IMR-90 (cell line): ENCODE measurements around the gene KLHL29. TPM values are rescaled to one million over a fixed set of nuclear protein-coding genes. Genes with fewer than 3 reads are reported as not detected.

Experiments
- ATAC-seq: fragments of 200-7000 bp; cut with Tn5 transposase; 2 replicates; pipeline ENCODE4 v1.9.1; 2020; ENCODE audit warnings: low read depth, mild to moderate bottlenecking, moderate library complexity
- BruUV-seq: library from RNA; stranded (reverse); fragments of 400-500 nt; replicated peaks from 2 replicates; lab custom pipeline; 2021; lab: Mats Ljungman, UMichigan
- CTCF ChIA-PET: fragments of 300-600 bp; formaldehyde crosslinking; extraction: SDS; loops from one replicate; lab custom pipeline; 2021; ENCODE audit warnings: antibody characterized with exemption; lab: Yijun Ruan, JAX
- POLR2A ChIA-PET: fragments of 300-600 bp; sonication (Branson Sonifier 250); formaldehyde crosslinking; loops from one replicate; lab custom pipeline; 2022; ENCODE audit warnings: antibody characterized with exemption; ENCODE audit not compliant: unreplicated experiment; lab: Charles Lee
- DNase-seq: peaks from one replicate; pipeline ENCODE4 v3.0.0; 2013
- H2AFZ ChIP-seq: replicated peaks from 2 replicates; pipeline ENCODE3; 2013; ENCODE audit warnings: low read length, mild to moderate bottlenecking; ENCODE audit not compliant: poor library complexity
- H2AK5ac ChIP-seq: 2 replicates; pipeline ENCODE4 v1.6.1; 2013; ENCODE audit warnings: low read depth, low read length, inconsistent platforms
- H2AK9ac ChIP-seq: replicated peaks from 2 replicates; pipeline ENCODE3; 2013; ENCODE audit warnings: mild to moderate bottlenecking, low read depth, low read length, moderate library complexity; ENCODE audit not compliant: poor library complexity
- H2BK120ac ChIP-seq: 2 replicates; pipeline ENCODE4 v1.6.1; 2013; ENCODE audit warnings: low read depth, low read length, inconsistent platforms
- H2BK15ac ChIP-seq: 3 replicates; pipeline ENCODE4 v1.6.1; 2013; ENCODE audit warnings: low read depth, low read length, inconsistent platforms
- H2BK20ac ChIP-seq: 2 replicates; pipeline ENCODE4 v1.6.1; 2013; ENCODE audit warnings: low read depth, mild to moderate bottlenecking, inconsistent platforms, low read length, moderate library complexity
- H2BK5ac ChIP-seq: 2 replicates; pipeline ENCODE4 v1.6.1; 2013; ENCODE audit warnings: mild to moderate bottlenecking, low read depth, low read length, inconsistent platforms; ENCODE audit not compliant: poor library complexity, severe bottlenecking
- H3K14ac ChIP-seq: replicated peaks from 2 replicates; pipeline ENCODE4 v1.6.1; 2013; ENCODE audit warnings: low read depth, low read length, inconsistent platforms
- H3K18ac ChIP-seq: 2 replicates; pipeline ENCODE4 v1.6.1; 2013; ENCODE audit warnings: low read depth, low read length, control low read depth
- H3K23ac ChIP-seq: 2 replicates; pipeline ENCODE4 v1.6.1; 2013; ENCODE audit warnings: low read depth, low read length, inconsistent platforms
- H3K27ac ChIP-seq: 2 replicates; pipeline ENCODE4 v1.5.1; 2013; ENCODE audit warnings: mild to moderate bottlenecking, control low read depth, low read length; ENCODE audit not compliant: insufficient read depth
- H3K27me3 ChIP-seq: 2 replicates; pipeline ENCODE4 v1.6.1; 2013; ENCODE audit warnings: low read length; ENCODE audit not compliant: control insufficient read depth, insufficient read depth
- H3K36me3 ChIP-seq: 2 replicates; pipeline ENCODE4 v1.6.1; 2013; ENCODE audit warnings: low read length, mixed read lengths; ENCODE audit not compliant: control insufficient read depth, insufficient read depth
- H3K4ac ChIP-seq: 2 replicates; pipeline ENCODE4 v1.6.1; 2013; ENCODE audit warnings: low read depth, low read length, inconsistent platforms
- H3K4me1 ChIP-seq: 2 replicates; pipeline ENCODE4 v1.6.1; 2013; ENCODE audit warnings: low read length, mixed read lengths; ENCODE audit not compliant: control insufficient read depth, insufficient read depth
- H3K4me2 ChIP-seq: 2 replicates; pipeline ENCODE4 v1.6.1; 2013; ENCODE audit warnings: low read depth, mild to moderate bottlenecking, control low read depth, low read length, moderate library complexity
- H3K4me3 ChIP-seq: 2 replicates; pipeline ENCODE4 v1.5.1; 2013; ENCODE audit warnings: low read depth, mild to moderate bottlenecking, control low read depth, low read length, moderate library complexity; ENCODE audit not compliant: insufficient read depth
- H3K56ac ChIP-seq: 2 replicates; pipeline ENCODE4 v1.6.1; 2013; ENCODE audit warnings: low read length, inconsistent platforms; ENCODE audit not compliant: insufficient read depth; ENCODE audit errors: extremely low read depth
- H3K79me1 ChIP-seq, 2 experiments: 2 replicates each; pipeline ENCODE4 v1.6.1; 2013; ENCODE audit warnings: low read length in 2 of 2, inconsistent platforms in 1 of 2, low read depth in 1 of 2
- H3K9ac ChIP-seq: 2 replicates; pipeline ENCODE4 v1.6.1; 2013; ENCODE audit warnings: low read depth, low read length, control low read depth
- H3K9me1 ChIP-seq: 2 replicates; pipeline ENCODE4 v1.6.1; 2013; ENCODE audit warnings: low read length, inconsistent platforms; ENCODE audit not compliant: insufficient read depth
- H3K9me3 ChIP-seq: 2 replicates; pipeline ENCODE4 v1.6.1; 2013; ENCODE audit warnings: low read length; ENCODE audit not compliant: control insufficient read depth, insufficient read depth
- H4K20me1 ChIP-seq: 2 replicates; pipeline ENCODE4 v1.6.1; 2013; ENCODE audit warnings: low read length, inconsistent platforms; ENCODE audit not compliant: insufficient read depth
- H4K5ac ChIP-seq: 2 replicates; pipeline ENCODE4 v1.6.1; 2013; ENCODE audit warnings: mild to moderate bottlenecking, low read depth, low read length, control low read depth
- H4K8ac ChIP-seq, 2 experiments: 2 replicates each; pipeline ENCODE4 v1.6.1; 2013; ENCODE audit warnings: low read depth in 2 of 2, low read length in 2 of 2, control low read depth in 1 of 2, inconsistent platforms in 1 of 2
- H4K91ac ChIP-seq: 2 replicates; pipeline ENCODE4 v1.6.1; 2013; ENCODE audit warnings: low read depth, low read length, inconsistent platforms; ENCODE audit not compliant: insufficient read depth
- ELK1 ChIP-seq: fragments of 150-350 bp; IDR thresholded peaks from 2 replicates; pipeline ENCODE4 v1.6.1; 2016; ENCODE audit warnings: low read depth, mild to moderate bottlenecking, low read length, moderate library complexity, borderline replicate concordance
- MAZ ChIP-seq: IDR thresholded peaks from 2 replicates; pipeline ENCODE4 v1.6.1; 2012; ENCODE audit warnings: low read depth, mild to moderate bottlenecking, low read length, improper control_type of control experiment, moderate library complexity, borderline replicate concordance
- MXI1 ChIP-seq: IDR thresholded peaks from 2 replicates; pipeline ENCODE4 v1.6.1; 2012; ENCODE audit warnings: low read depth, mild to moderate bottlenecking, low read length, moderate library complexity, borderline replicate concordance
- NFE2L2 ChIP-seq: fragments of 150-350 bp; IDR thresholded peaks from 2 replicates; pipeline ENCODE4 v1.6.1; 2016; ENCODE audit warnings: low read depth, mild to moderate bottlenecking, low read length
- RCOR1 ChIP-seq: IDR thresholded peaks from 2 replicates; pipeline ENCODE4 v1.6.1; 2012; ENCODE audit warnings: mild to moderate bottlenecking, low read length, improper control_type of control experiment; ENCODE audit not compliant: insufficient replicate concordance
- RFX5 ChIP-seq: IDR thresholded peaks from 2 replicates; pipeline ENCODE4 v1.8.0; 2012; ENCODE audit warnings: low read depth, mild to moderate bottlenecking, low read length, moderate library complexity
- SMC3 ChIP-seq: fragments of 150-350 bp; IDR thresholded peaks from 2 replicates; pipeline ENCODE4 v1.6.1; 2016; ENCODE audit warnings: low read depth, mild to moderate bottlenecking, antibody characterized with exemption, low read length, moderate library complexity
- USF2 ChIP-seq: fragments of 150-350 bp; IDR thresholded peaks from 2 replicates; pipeline ENCODE4 v1.6.1; 2017; ENCODE audit warnings: mild to moderate bottlenecking, antibody characterized with exemption, low read length, low read depth
- WGBS, 2 experiments: methylation state at CpG; one replicate each; pipeline versions ENCODE4 v1.1.5 to v1.1.7; 2013; ENCODE audit warnings: missing lambda C conversion rate in 2 of 2; ENCODE audit not compliant: insufficient read length in 1 of 2; ENCODE audit errors: extremely low coverage in 2 of 2; 5-methylcytosine and 5-hydroxymethylcytosine counted together
- dilution Hi-C: fragments of 300-500 bp; cut with HindIII; formaldehyde crosslinking; loops from one replicate; pipeline ENCODE4 v1.14.3; 2018; ENCODE audit warnings: low sequenced_read_pairs; ENCODE audit not compliant: unreplicated experiment
- in situ Hi-C: fragments of 300-500 bp; cut with MboI; formaldehyde crosslinking; loops from 3 replicates; pipeline ENCODE4 v1.14.3; 2019; ENCODE audit warnings: low sequenced_read_pairs, inconsistent platforms, mixed read lengths
- intact Hi-C: fragments of 100-400 bp; cut with micrococcal nuclease; formaldehyde crosslinking; loops from 2 replicates; pipeline ENCODE4 v1.10.0; 2022
- polyA plus RNA-seq, 3 experiments: library from polyadenylated mRNA; depleted of rRNA; stranded (reverse); fragments of >200 nt; gene quantifications; 2 replicates each; pipeline ENCODE4 v1.2.3, GENCODE V29; 2012; ENCODE audit warnings: low replicate concordance in 1 of 3
- total RNA-seq: library from RNA; depleted of rRNA; stranded (reverse); fragments of >200 nt; gene quantifications from 2 replicates; pipeline ENCODE4 v1.2.3, GENCODE V29; 2012
- TF ChIP-seq, protein P1 (sequence below): conservative IDR thresholded peaks from 2 replicates; pipeline ENCODE4 v1.5.1; 2012; ENCODE audit warnings: mild to moderate bottlenecking, low read depth, low read length, improper control_type of control experiment

KLHL29 gene
- total and polyA plus RNA-seq, 2 of the 4 experiments (the other 2 are of a cell fraction) = 2.0 to 8.0 TPM

DNA sequence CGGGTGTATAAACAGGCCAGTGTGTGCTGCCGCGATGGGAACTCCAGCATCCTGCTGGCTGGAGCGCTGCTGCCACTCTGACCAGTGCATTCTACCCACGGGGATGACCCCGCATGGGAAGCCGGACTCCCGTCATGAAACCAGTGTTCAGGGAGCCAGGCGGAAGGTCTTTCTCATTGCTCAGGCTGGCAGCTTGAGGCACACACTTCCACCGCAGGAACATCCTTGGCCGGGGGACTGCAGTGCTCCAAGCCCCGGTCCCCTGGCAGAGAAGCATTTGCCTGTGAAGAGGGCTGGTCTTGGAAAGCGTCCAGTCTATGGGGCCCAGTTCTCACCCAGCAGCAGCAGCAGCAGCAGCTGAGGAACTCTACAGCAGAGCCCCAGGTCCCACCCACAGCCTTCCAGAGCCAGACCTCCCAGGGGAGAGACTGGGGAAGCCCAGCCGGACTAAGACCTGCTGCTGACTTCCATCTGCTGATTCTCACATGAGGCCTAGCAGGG lies 235.9 kb downstream of the KLHL29 start:
- no TSS peak for BruUV-seq
- no peaks in the 10 kb centered on the region for H3K27me3 ChIP-seq
- no peak overlapping the region for H4K91ac ChIP-seq
- dilution Hi-C loops (no loop called here), intact Hi-C loops (no loop called here), in situ Hi-C loops (no loop called here)
- H2BK120ac ChIP-seq = no peak overlapping the region
- H3K79me1 ChIP-seq = 0 out of 4 replicates have a peak, but pooled peaks cover 0 to 4% of the 10 kb centered on the region in 2 experiments
- no peak overlapping the region for H2AK5ac ChIP-seq
- H3K27ac ChIP-seq = no peak overlapping the region
- POLR2A ChIA-PET = no interaction called here
- peak overlapping the region; percentile 62 for H2AFZ ChIP-seq
- no peak overlapping the region for H3K18ac ChIP-seq
- no peak overlapping the region for H3K56ac ChIP-seq
- H3K9me1 ChIP-seq = peaks cover 2% of the 10 kb centered on the region; the same call in 1 of the 2 replicates
- H2BK5ac ChIP-seq = no peak overlapping the region
- 45% methylated on average over 10 of the region's 14 CpGs; no CpG with 5 or more reads in 1 of the 2 experiments for WGBS, 2 experiments
- peaks cover 3% of the 10 kb centered on the region; the same call in 1 of the 2 replicates for H4K20me1 ChIP-seq
- H3K4me3 ChIP-seq = no peak overlapping the region
- ATAC-seq (peak; percentile 74), DNase-seq (peak; percentile 55)
- H3K9me3 ChIP-seq = 0 out of 2 replicates have a peak, but pooled peaks cover 2% of the 10 kb centered on the region
- H3K36me3 ChIP-seq = no peaks in the 10 kb centered on the region
- TF ChIP-seq MXI1 (no peak), ELK1 (no peak), RCOR1 (no peak), USF2 (no peak), RFX5 (no peak), MAZ (no peak), SMC3 (no peak), NFE2L2 (no peak)
- TF ChIP-seq, protein P1, sequence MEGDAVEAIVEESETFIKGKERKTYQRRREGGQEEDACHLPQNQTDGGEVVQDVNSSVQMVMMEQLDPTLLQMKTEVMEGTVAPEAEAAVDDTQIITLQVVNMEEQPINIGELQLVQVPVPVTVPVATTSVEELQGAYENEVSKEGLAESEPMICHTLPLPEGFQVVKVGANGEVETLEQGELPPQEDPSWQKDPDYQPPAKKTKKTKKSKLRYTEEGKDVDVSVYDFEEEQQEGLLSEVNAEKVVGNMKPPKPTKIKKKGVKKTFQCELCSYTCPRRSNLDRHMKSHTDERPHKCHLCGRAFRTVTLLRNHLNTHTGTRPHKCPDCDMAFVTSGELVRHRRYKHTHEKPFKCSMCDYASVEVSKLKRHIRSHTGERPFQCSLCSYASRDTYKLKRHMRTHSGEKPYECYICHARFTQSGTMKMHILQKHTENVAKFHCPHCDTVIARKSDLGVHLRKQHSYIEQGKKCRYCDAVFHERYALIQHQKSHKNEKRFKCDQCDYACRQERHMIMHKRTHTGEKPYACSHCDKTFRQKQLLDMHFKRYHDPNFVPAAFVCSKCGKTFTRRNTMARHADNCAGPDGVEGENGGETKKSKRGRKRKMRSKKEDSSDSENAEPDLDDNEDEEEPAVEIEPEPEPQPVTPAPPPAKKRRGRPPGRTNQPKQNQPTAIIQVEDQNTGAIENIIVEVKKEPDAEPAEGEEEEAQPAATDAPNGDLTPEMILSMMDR = no peak
- no peak overlapping the region for H2AK9ac ChIP-seq
- H3K4ac ChIP-seq = 0 out of 2 replicates have a peak overlapping the region, but pooled peaks have one; percentile 24
- H2BK20ac ChIP-seq = no peak overlapping the region
- H4K8ac ChIP-seq = no peak overlapping the region
- no peak overlapping the region for H4K5ac ChIP-seq
- no peak overlapping the region for H3K9ac ChIP-seq
- peak overlapping the region; percentile 52; the same call in 1 of the 2 replicates for H3K23ac ChIP-seq
- no peak overlapping the region for H3K4me2 ChIP-seq
- no peak overlapping the region for H2BK15ac ChIP-seq
- H3K14ac ChIP-seq = no peak overlapping the region
- H3K4me1 ChIP-seq = peaks cover 13% of the 10 kb centered on the region; the same call in 1 of the 2 replicates
- CTCF ChIA-PET = no interaction called here
